K562 (cell line): Measurements from ENCODE around the gene VANGL1. TPM values are rescaled to one million over a fixed set of nuclear protein-coding genes. Genes with fewer than 3 reads are reported as not detected.

Source experiments
- ARHGAP35 ChIP-seq: fragments of 450-650 bp; IDR thresholded peaks from 2 replicates; pipeline ENCODE4 v1.6.1; 2018; ENCODE audit not compliant: partially characterized antibody
- CC2D1A ChIP-seq: fragments of 450-650 bp; IDR thresholded peaks from 2 replicates; pipeline ENCODE4 v1.6.1; 2017; ENCODE audit warnings: mild to moderate bottlenecking
- CREB1 ChIP-seq, 2 experiments: sonication (generic) in 1 of 2; formaldehyde crosslinking in 1 of 2; IDR thresholded peaks; 2 replicates each; pipeline versions ENCODE4 v1.6.1 to v1.8.0; 2012 to 2022; ENCODE audit warnings: inconsistent platforms in 1 of 2, mild to moderate bottlenecking in 1 of 2, missing genetic modification reagents in 1 of 2, moderate library complexity in 1 of 2
- CREM ChIP-seq: IDR thresholded peaks from 2 replicates; pipeline ENCODE4 v1.6.1; 2014; ENCODE audit warnings: antibody characterized with exemption, low read depth
- DDX20 ChIP-seq: fragments of 450-650 bp; IDR thresholded peaks from 2 replicates; pipeline ENCODE4 v1.6.1; 2016; ENCODE audit warnings: missing genetic modification characterization, low read depth, mild to moderate bottlenecking, missing compliant biosample characterization, moderate library complexity
- FOS ChIP-seq: IDR thresholded peaks from 3 replicates; pipeline ENCODE4 v1.6.1; 2011; ENCODE audit not compliant: insufficient read length; ENCODE audit errors: extremely low read depth
- HDAC6 ChIP-seq: IDR thresholded peaks from 2 replicates; pipeline ENCODE4 v1.6.1; 2012; ENCODE audit warnings: low read depth, mild to moderate bottlenecking, control low read depth, inconsistent platforms, low read length, moderate library complexity
- HMGXB4 ChIP-seq: sonication (generic); formaldehyde crosslinking; IDR thresholded peaks from 2 replicates; pipeline ENCODE4 v1.8.1; 2023; ENCODE audit warnings: mild to moderate bottlenecking, missing genetic modification reagents
- KLF10 ChIP-seq: fragments of 250-450 bp; sonication (Bioruptor Pico); IDR thresholded peaks from 2 replicates; pipeline ENCODE4 v1.6.1; 2021; ENCODE audit warnings: matching md5 sums
- MAFF ChIP-seq: IDR thresholded peaks from 2 replicates; pipeline ENCODE4 v1.6.1; 2012; ENCODE audit warnings: low read length, improper control_type of control experiment
- MBD1 ChIP-seq: fragments of 250-450 bp; sonication (Bioruptor Pico); IDR thresholded peaks from 2 replicates; pipeline ENCODE4 v1.8.0; 2022; ENCODE audit warnings: inconsistent platforms
- MCM3 ChIP-seq: fragments of 450-650 bp; IDR thresholded peaks from 2 replicates; pipeline ENCODE4 v1.6.1; 2016
- MLLT1 ChIP-seq, 2 experiments: fragments of 450-650 bp; IDR thresholded peaks; 2 replicates each; pipeline ENCODE4 v1.6.1; 2016
- NR0B1 ChIP-seq: fragments of 450-650 bp; IDR thresholded peaks from one replicate; pipeline ENCODE4 v1.6.1; 2018; ENCODE audit warnings: mild to moderate bottlenecking, moderate library complexity; ENCODE audit not compliant: partially characterized antibody
- PURB ChIP-seq: sonication (generic); formaldehyde crosslinking; IDR thresholded peaks from 2 replicates; pipeline ENCODE4 v1.9.0; 2021; ENCODE audit warnings: low read depth, mild to moderate bottlenecking, missing genetic modification reagents
- SFPQ ChIP-seq: fragments of 200-400 bp; formaldehyde crosslinking; IDR thresholded peaks from 2 replicates; pipeline ENCODE4 v1.6.1; 2017; ENCODE audit warnings: mild to moderate bottlenecking, low read depth, low read length, moderate library complexity
- SPI1 ChIP-seq: IDR thresholded peaks from 2 replicates; pipeline ENCODE4 v1.6.1; 2011; ENCODE audit warnings: low read depth, low read length, control low read depth, borderline replicate concordance
- TBL1XR1 ChIP-seq, 2 experiments: IDR thresholded peaks; 2 replicates each; pipeline ENCODE4 v1.6.1; 2012; ENCODE audit warnings: improper control_type of control experiment in 2 of 2, low read length in 2 of 2, mild to moderate bottlenecking in 1 of 2
- ZNF184 ChIP-seq: sonication (generic); formaldehyde crosslinking; IDR thresholded peaks from 2 replicates; pipeline ENCODE4 v1.5.0; 2020; ENCODE audit warnings: missing genetic modification reagents
- polyA plus RNA-seq, 8 experiments: library from polyadenylated mRNA; depleted of rRNA in 4 of 8; stranded (reverse) in 5 of 8; unstranded in 3 of 8; fragments of >200 nt; fragmentation: Nextera tagmentation in 2 of 8; fragmentation: Illumina TruSeq in 1 of 8; extraction: Ambion mirVana in 2 of 8; extraction: Trizol in 1 of 8; gene quantifications; 2 replicates each; pipeline versions ENCODE4 v1.2.1 to v1.2.3, GENCODE V29; 2011 to 2014; ENCODE audit warnings: inconsistent platforms in 1 of 8, missing spikeins in 1 of 8
- total RNA-seq, 7 experiments: library from RNA; depleted of rRNA in 6 of 7; stranded (reverse); fragments of >200 nt in 6 of 7; fragmentation: Illumina TruSeq in 2 of 7; extraction: Trizol in 2 of 7; gene quantifications; 2 replicates each; pipeline versions ENCODE4 v1.2.1 to v1.2.3, GENCODE V29; 2011 to 2021; ENCODE audit warnings: low replicate concordance in 1 of 7

The VANGL1 gene
- total and polyA plus RNA-seq, 9 of the 15 experiments (the other 6 are each of a cell fraction or from before 2014, with no cell fraction given), result 0.90 to 12.8 (median 9.6) TPM

- TF ChIP-seq MBD1 (no peak), TBL1XR1 (IDR thresholded peaks at IDR 0.05; ENCODE audit: low read length in 2 of 2) (no peak; a peak in 1 of 4 replicates), MLLT1 (IDR thresholded peaks at IDR 0.05) (no peak; a peak in 1 of 4 replicates), MAFF (peak; percentile 98), PURB (no peak), CREM (no peak), HMGXB4 (CRISPR knock-in tag) (no peak), FOS (peak; percentile 40), SFPQ (no peak), KLF10 (CRISPR knock-in tag) (no peak), DDX20 (no peak), MCM3 (no peak), ARHGAP35 (no peak), CREB1 (IDR thresholded peaks at IDR 0.05) (no peak), CREB1 (CRISPR knock-in tag; IDR thresholded peaks at IDR 0.05) (no peak), SPI1 (no peak), HDAC6 (no peak), CC2D1A (0 out of 2 replicates have a peak, but pooled peaks have one; percentile 10), ZNF184 (no peak), NR0B1 (no peak)
These were observed 27.4 kb downstream of the VANGL1 start (continued) for GRCh38 chr1:115669002-115669673.
